Neural cell (in vitro differentiated cells): ENCODE results near the gene LIPM. TPM values are rescaled to one million over a fixed set of nuclear protein-coding genes. Genes with fewer than 3 reads are reported as not detected.

Experiments used
- H2AFZ ChIP-seq: fragments of 200-600, 300-800 bp; sonication (generic), shearing (Covaris generic); 2 replicates; pipeline ENCODE4 v1.6.0; 2014; ENCODE audit warnings: low read depth, mild to moderate bottlenecking, antibody characterized with exemption, low read length, moderate library complexity
- H3F3A ChIP-seq: fragments of 200-600 bp; shearing (Covaris generic); 2 replicates; pipeline ENCODE4 v1.6.1; 2016; ENCODE audit warnings: mild to moderate bottlenecking, moderate library complexity, mixed read lengths, antibody characterized with exemption, low read length; ENCODE audit not compliant: insufficient read depth, poor library complexity, severe bottlenecking
- H3K27ac ChIP-seq: fragments of 200-600, 300-800 bp; sonication (generic), shearing (Covaris generic); 2 replicates; pipeline ENCODE4 v1.5.1; 2014; ENCODE audit warnings: mild to moderate bottlenecking, low read length, moderate library complexity
- H3K27me3 ChIP-seq: fragments of 300-800, 200-600 bp; sonication (generic), shearing (Covaris generic); 2 replicates; pipeline ENCODE4 v1.6.0; 2014; ENCODE audit warnings: mild to moderate bottlenecking, low read depth, low read length, moderate library complexity; ENCODE audit not compliant: insufficient read depth
- H3K36me3 ChIP-seq: fragments of 300-800, 200-600 bp; sonication (generic), shearing (Covaris generic); 2 replicates; pipeline ENCODE4 v1.5.1; 2014; ENCODE audit warnings: mild to moderate bottlenecking, antibody characterized with exemption, low read length, moderate library complexity; ENCODE audit not compliant: insufficient read depth
- H3K4me2 ChIP-seq: fragments of 300-800, 200-600 bp; sonication (generic), shearing (Covaris generic); 2 replicates; pipeline ENCODE4 v1.6.0; 2014; ENCODE audit warnings: mild to moderate bottlenecking, low read length
- H3K4me3 ChIP-seq: fragments of 300-800, 200-600 bp; sonication (generic), shearing (Covaris generic); 2 replicates; pipeline ENCODE4 v1.5.1; 2014; ENCODE audit warnings: mild to moderate bottlenecking, low read length, moderate library complexity
- H3K79me2 ChIP-seq: fragments of 200-600 bp; shearing (Covaris generic); replicated peaks from 2 replicates; pipeline ENCODE4 v1.6.0; 2014; ENCODE audit warnings: mild to moderate bottlenecking, low read length, moderate library complexity; ENCODE audit not compliant: insufficient read depth
- H3K9ac ChIP-seq: fragments of 300-800, 200-600 bp; sonication (generic), shearing (Covaris generic); 2 replicates; pipeline ENCODE4 v1.6.1; 2016; ENCODE audit warnings: mild to moderate bottlenecking, low read length, mixed read lengths
- H3K9me2 ChIP-seq: fragments of 200-600 bp; shearing (Covaris generic); 2 replicates; pipeline ENCODE4 v1.6.1; 2016; ENCODE audit warnings: mild to moderate bottlenecking, low read length, mixed read lengths; ENCODE audit not compliant: insufficient read depth
- H3K9me3 ChIP-seq: fragments of 200-600, 300-800 bp; sonication (generic), shearing (Covaris generic); 2 replicates; pipeline ENCODE4 v1.6.1; 2016; ENCODE audit warnings: mild to moderate bottlenecking, mixed run types, low read length, moderate library complexity, mixed read lengths
- H4K20me1 ChIP-seq: fragments of 200-600 bp; shearing (Covaris generic); 2 replicates; pipeline ENCODE4 v1.6.1; 2016; ENCODE audit warnings: mild to moderate bottlenecking, mixed run types; ENCODE audit not compliant: insufficient read depth
- CTCF ChIP-seq: fragments of 450-650 bp; IDR thresholded peaks from 2 replicates; pipeline ENCODE4 v1.5.1; 2014; ENCODE audit warnings: antibody characterized with exemption, mild to moderate bottlenecking, moderate library complexity; ENCODE audit not compliant: poor library complexity, severe bottlenecking
- EP300 ChIP-seq: fragments of 450-650 bp; conservative IDR thresholded peaks from 2 replicates; pipeline ENCODE4 v1.6.1; 2014; ENCODE audit warnings: antibody characterized with exemption, mild to moderate bottlenecking, moderate library complexity; ENCODE audit not compliant: poor library complexity, severe bottlenecking
- EZH2 ChIP-seq: fragments of 200-600, 300-800 bp; shearing (Covaris generic), sonication (generic); IDR thresholded peaks from 2 replicates; pipeline ENCODE4 v1.6.1; 2014; ENCODE audit warnings: antibody characterized with exemption, low read length, borderline replicate concordance, mild to moderate bottlenecking; ENCODE audit not compliant: insufficient read depth, poor library complexity, severe bottlenecking
- MXI1 ChIP-seq: fragments of 450-650 bp; conservative IDR thresholded peaks from 2 replicates; pipeline ENCODE4 v1.6.1; 2014; ENCODE audit warnings: antibody characterized with exemption, mild to moderate bottlenecking; ENCODE audit not compliant: poor library complexity, severe bottlenecking
- POLR2AphosphoS5 ChIP-seq: IDR thresholded peaks from 2 replicates; pipeline ENCODE4 v1.6.1; 2012
- RAD21 ChIP-seq: fragments of 450-650 bp; conservative IDR thresholded peaks from 2 replicates; pipeline ENCODE4 v1.6.1; 2014; ENCODE audit warnings: antibody characterized with exemption, mild to moderate bottlenecking, moderate library complexity
- REST ChIP-seq: IDR thresholded peaks from 2 replicates; pipeline ENCODE4 v1.6.1; 2012; ENCODE audit warnings: borderline replicate concordance
- SMC3 ChIP-seq: fragments of 450-650 bp; conservative IDR thresholded peaks from 2 replicates; pipeline ENCODE4 v1.6.1; 2014; ENCODE audit warnings: antibody characterized with exemption, mild to moderate bottlenecking, moderate library complexity; ENCODE audit not compliant: poor library complexity
- TAF1 ChIP-seq: IDR thresholded peaks from 2 replicates; pipeline ENCODE4 v1.6.1; 2012; ENCODE audit warnings: low read depth
- polyA plus RNA-seq: library from polyadenylated mRNA; depleted of rRNA; stranded (reverse); fragments of >200 nt; gene quantifications from 2 replicates; pipeline ENCODE4 v1.2.3, GENCODE V29; 2014

The LIPM gene
- polyA plus RNA-seq, 1 donor from 2014 or later: not detected

- no peaks in the 10 kb centered on the region for H3F3A ChIP-seq
- no peak overlapping the region for H3K4me3 ChIP-seq
- H4K20me1 ChIP-seq: no peaks in the 10 kb centered on the region
- no peaks in the 10 kb centered on the region for H3K27me3 ChIP-seq
- H3K9ac ChIP-seq: no peak overlapping the region
- H3K4me2 ChIP-seq: no peak overlapping the region
- H3K27ac ChIP-seq: no peak overlapping the region
- H3K9me3 ChIP-seq: no peaks in the 10 kb centered on the region
- no peaks in the 10 kb centered on the region for H3K79me2 ChIP-seq
- H2AFZ ChIP-seq: no peak overlapping the region
- TF ChIP-seq REST (no peak), TAF1 (no peak), EZH2 (no peak), RAD21 (no peak), POLR2AphosphoS5 (no peak), CTCF (no peak), MXI1 (no peak), SMC3 (no peak)
- H3K9me2 ChIP-seq: no peaks in the 10 kb centered on the region
- H3K36me3 ChIP-seq: no peaks in the 10 kb centered on the region
Measured at GRCh38 chr10:88826388-88826787, 23.9 kb downstream of the LIPM start.

GRCh38 chr10:88827671-88828070 is 25.1 kb downstream of the LIPM start:
- Histone ChIP-seq H3K4me3 (no peak overlapping the region), H3K27me3 (no peaks in the 10 kb centered on the region), H3F3A (no peaks in the 10 kb centered on the region), H4K20me1 (no peaks in the 10 kb centered on the region), H2AFZ (no peak overlapping the region), H3K27ac (no peak overlapping the region), H3K9me3 (no peaks in the 10 kb centered on the region), H3K36me3 (no peaks in the 10 kb centered on the region), H3K9me2 (no peaks in the 10 kb centered on the region), H3K79me2 (no peaks in the 10 kb centered on the region), H3K4me2 (no peak overlapping the region), H3K9ac (no peak overlapping the region)
- TF ChIP-seq RAD21 (no peak), TAF1 (no peak), EZH2 (no peak), POLR2AphosphoS5 (no peak), SMC3 (no peak), CTCF (no peak), EP300 (no peak), REST (no peak), MXI1 (no peak)
